Stomach smooth muscle (tissue), 2 donors: Measurements from ENCODE around the gene ARPP21.

ENCODE experiments used
- H3K27ac ChIP-seq: one replicate; pipeline ENCODE4 v1.7.0; 2013; ENCODE audit warnings: mild to moderate bottlenecking, low read length, inconsistent platforms
- H3K27me3 ChIP-seq, 2 donors: one replicate each; pipeline ENCODE4 v1.7.0; 2013; ENCODE audit warnings: low read length in 2 of 2; ENCODE audit not compliant: insufficient read depth in 2 of 2, control insufficient read depth in 1 of 2
- H3K36me3 ChIP-seq, 2 donors: one replicate each; pipeline ENCODE4 v1.7.0; 2013; ENCODE audit warnings: low read length in 2 of 2; ENCODE audit not compliant: control insufficient read depth in 2 of 2, insufficient read depth in 2 of 2
- H3K4me1 ChIP-seq: one replicate; pipeline ENCODE4 v1.7.0; 2013; ENCODE audit warnings: low read length; ENCODE audit not compliant: control insufficient read depth, insufficient read depth
- H3K4me3 ChIP-seq, 2 donors: one replicate each; pipeline ENCODE4 v1.7.0; 2013; ENCODE audit warnings: low read length in 2 of 2
- H3K9ac ChIP-seq, 2 donors: one replicate each; pipeline ENCODE4 v1.7.0; 2013; ENCODE audit warnings: low read length in 2 of 2, mild to moderate bottlenecking in 1 of 2
- H3K9me3 ChIP-seq, 2 donors: one replicate each; pipeline ENCODE4 v1.7.0; 2013; ENCODE audit warnings: low read length in 2 of 2; ENCODE audit not compliant: control insufficient read depth in 2 of 2
- donor health status: healthy.
- donor health status: Pancreatic carcinoma.

The ARPP21 gene

DNA sequence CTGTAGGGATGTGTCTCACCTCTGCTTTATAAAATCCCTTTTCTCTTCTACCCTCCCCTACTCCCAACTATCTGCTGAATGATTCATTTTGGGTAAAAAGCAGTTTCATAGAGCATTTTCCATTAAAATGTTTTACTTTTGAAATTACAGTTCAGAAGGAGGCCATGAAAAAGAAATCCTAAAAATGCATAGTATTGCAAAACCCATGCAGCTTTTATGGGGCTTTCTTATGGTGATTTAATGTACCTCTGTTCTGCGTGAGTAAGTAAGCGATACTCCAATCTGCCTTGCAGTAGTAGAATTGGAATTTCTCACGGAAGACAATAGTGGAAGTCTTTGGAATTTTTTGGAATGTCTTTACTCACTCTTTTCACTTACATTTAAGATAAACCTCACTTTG, 111.9 kb downstream of the ARPP21 start:
- Histone ChIP-seq H3K27ac (no peak overlapping the region), H3K27me3 (no peaks in the 10 kb centered on the region), H3K9me3 (no peaks in the 10 kb centered on the region), H3K4me3 (no peak overlapping the region), H3K4me1 (no peaks in the 10 kb centered on the region), H3K9ac (no peak overlapping the region), H3K36me3 (no peaks in the 10 kb centered on the region)

DNA sequence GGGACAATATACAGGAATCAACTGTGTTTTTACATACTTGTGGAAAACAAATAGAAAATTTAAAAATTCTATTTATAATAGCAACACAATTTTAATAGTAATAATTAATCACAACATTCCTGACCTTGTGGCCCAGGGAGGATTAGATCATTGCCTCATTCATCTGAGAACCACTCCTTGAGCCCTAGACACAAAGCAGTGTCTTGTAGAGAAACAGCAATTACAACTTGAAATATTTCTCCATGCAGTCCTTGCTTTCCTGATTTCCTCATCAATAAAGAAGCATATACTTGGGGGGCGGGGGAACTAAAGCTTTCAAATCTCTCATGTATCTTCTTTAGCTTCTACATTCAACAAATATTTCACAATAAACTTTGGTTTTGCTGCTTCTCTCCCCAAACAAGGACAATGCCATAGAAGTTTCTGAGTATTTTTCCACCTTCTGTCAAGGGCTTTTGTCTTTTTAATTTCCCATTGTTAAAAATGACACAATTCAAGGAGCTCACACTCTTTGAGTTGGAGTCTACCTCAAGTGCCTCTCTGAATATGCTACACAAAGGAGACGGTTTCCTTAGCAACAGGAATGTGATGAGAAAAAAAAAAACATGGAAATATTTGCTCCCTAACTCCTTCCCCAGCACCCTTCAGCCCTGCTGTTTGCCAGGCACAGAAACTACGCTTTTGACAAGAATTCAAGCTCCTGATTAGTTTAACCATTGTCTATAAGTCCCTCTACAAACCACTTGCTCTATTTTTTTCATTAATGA, 118.8 kb downstream of the ARPP21 start:
- H3K9ac ChIP-seq = no peak overlapping the region
- H3K9me3 ChIP-seq = no peaks in the 10 kb centered on the region
- no peaks in the 10 kb centered on the region for H3K4me1 ChIP-seq
- no peaks in the 10 kb centered on the region for H3K36me3 ChIP-seq
- no peaks in the 10 kb centered on the region for H3K27me3 ChIP-seq
- H3K27ac ChIP-seq = no peak overlapping the region
- H3K4me3 ChIP-seq = no peak overlapping the region

- Histone ChIP-seq H3K27me3 (no peaks in the 10 kb centered on the region), H3K36me3 (no peaks in the 10 kb centered on the region), H3K27ac (no peak overlapping the region), H3K4me1 (no peaks in the 10 kb centered on the region), H3K9me3 (no peaks in the 10 kb centered on the region), H3K4me3 (no peak overlapping the region), H3K9ac (no peak overlapping the region)
These were observed 120.8 kb downstream of the ARPP21 start for GRCh38 chr3:35760146-35760545.

GRCh38 chr3:35761311-35761710, 122.0 kb downstream of the ARPP21 start:
- Histone ChIP-seq H3K9me3 (no peaks in the 10 kb centered on the region), H3K4me1 (no peaks in the 10 kb centered on the region), H3K4me3 (no peak overlapping the region), H3K36me3 (no peaks in the 10 kb centered on the region), H3K27me3 (no peaks in the 10 kb centered on the region), H3K27ac (no peak overlapping the region), H3K9ac (no peak overlapping the region)

DNA sequence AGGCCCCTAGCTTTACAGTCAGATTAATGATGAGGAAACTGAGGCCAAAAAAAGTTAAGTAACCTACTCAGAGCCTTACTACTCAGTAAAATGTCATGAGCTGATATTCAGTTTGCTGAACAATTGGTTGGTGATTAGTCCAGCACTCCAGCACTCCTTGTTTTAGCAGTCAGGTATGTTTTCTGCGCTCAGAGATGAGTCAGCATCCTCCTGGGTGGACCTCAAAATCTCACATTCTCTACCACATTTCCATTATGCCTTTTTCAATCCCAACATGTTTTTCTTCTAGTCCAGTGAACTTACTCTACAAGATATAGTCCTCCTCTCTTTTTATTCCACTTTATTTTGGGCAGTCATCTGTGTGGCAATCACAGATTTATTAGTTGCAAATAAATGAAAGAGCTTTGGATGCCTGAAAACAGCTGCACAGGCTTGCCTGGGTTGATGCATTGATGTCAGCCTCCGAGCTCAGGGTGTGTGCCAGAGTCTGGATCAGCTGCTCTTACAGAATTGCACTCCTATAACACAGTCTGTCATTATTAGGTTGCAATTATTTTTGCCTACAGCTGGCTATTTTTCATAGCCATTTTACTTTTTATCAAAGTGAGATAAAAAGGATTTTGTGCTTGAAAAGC, 133.2 kb downstream of the ARPP21 start:
- no peak overlapping the region for H3K27ac ChIP-seq

DNA sequence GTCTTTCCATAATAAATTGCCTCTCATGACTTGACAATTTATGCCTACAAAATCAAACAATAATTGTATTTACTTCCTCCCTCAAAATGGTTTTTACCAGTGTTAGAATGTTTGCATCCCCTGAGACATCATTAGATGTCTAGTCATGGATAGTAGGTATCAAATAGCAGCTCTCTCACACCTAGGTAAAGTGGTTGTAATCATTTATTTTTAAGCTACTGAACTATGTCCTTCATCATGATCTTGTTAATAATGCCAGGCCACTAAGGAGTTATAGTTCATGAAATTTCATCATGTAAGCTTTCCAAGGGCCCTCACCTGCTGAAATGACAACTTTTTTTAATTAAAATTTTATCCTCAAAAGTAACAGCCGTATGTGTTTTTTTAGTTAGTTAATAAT, 134.1 kb downstream of the ARPP21 start:
- Histone ChIP-seq H3K9me3 (no peaks in the 10 kb centered on the region), H3K27me3 (no peaks in the 10 kb centered on the region), H3K4me1 (no peaks in the 10 kb centered on the region), H3K4me3 (no peak overlapping the region), H3K9ac (no peak overlapping the region), H3K27ac (no peak overlapping the region), H3K36me3 (no peaks in the 10 kb centered on the region)

More for the DNA sequence above, 133.2 kb downstream of the ARPP21 start:
- no peaks in the 10 kb centered on the region for H3K4me1 ChIP-seq
- H3K36me3 ChIP-seq = no peaks in the 10 kb centered on the region
- no peak overlapping the region for H3K4me3 ChIP-seq
- H3K9ac ChIP-seq = no peak overlapping the region
- no peaks in the 10 kb centered on the region for H3K27me3 ChIP-seq
- H3K9me3 ChIP-seq = no peaks in the 10 kb centered on the region

GRCh38 chr3:35776346-35776745, 137.0 kb downstream of the ARPP21 start:
- H3K9ac ChIP-seq = no peak overlapping the region

GRCh38 chr3:35777065-35777464, 137.7 kb downstream of the ARPP21 start:
- H3K4me1 ChIP-seq = no peaks in the 10 kb centered on the region
- H3K4me3 ChIP-seq = no peak overlapping the region
- no peaks in the 10 kb centered on the region for H3K36me3 ChIP-seq
- no peak overlapping the region for H3K27ac ChIP-seq
- no peak overlapping the region for H3K9ac ChIP-seq
- H3K9me3 ChIP-seq = no peaks in the 10 kb centered on the region
- no peaks in the 10 kb centered on the region for H3K27me3 ChIP-seq

More at GRCh38 chr3:35776346-35776745, 137.0 kb downstream of the ARPP21 start:
- Histone ChIP-seq H3K4me1 (no peaks in the 10 kb centered on the region), H3K9me3 (no peaks in the 10 kb centered on the region), H3K4me3 (no peak overlapping the region), H3K36me3 (no peaks in the 10 kb centered on the region), H3K27ac (no peak overlapping the region), H3K27me3 (no peaks in the 10 kb centered on the region)

DNA sequence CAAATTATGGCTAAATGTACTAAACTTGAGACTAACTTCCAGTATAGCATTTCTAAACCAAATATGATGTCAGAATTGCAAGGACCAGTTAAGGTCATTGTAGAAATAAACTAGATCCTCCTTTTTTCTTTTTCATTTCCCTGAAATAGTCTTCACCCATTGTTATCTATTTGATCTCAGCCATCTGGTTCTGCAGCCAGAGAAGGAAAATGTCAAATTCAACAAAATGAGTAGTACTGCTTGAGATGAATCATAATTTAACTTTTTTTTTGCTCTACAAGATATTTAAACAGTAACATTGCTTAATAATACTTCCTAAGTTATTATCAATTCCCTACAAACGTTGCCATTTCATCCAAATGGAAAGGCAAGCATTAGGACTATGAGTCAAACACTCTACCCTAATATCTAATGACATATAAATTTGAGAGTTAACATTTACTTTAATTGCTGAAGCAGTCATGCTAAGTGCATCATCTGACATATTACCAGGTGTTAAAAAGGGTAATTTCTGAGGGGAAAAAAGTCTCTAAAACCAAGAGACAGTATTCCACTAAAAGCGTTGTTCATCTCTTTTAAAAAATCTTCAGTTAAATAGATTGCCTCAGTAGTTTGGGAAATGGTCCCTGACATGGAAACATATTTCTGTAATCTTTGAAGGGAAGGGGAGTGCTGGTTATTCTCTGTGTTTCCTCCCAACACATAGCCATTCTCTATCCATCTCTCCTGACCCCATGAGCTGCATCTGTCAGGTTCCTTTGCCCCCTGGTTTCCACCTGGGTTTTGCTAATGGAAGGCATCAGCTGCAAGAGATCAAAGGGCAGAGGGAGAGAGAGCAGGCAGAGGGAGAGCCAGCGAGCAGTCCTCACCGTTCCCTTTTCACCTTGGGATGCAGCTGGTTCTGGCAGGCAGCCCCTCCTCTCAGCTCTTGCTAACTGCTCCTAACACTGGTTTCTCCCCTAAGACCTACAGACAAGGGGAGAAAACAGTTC, 138.5 kb downstream of the ARPP21 start:
- H3K9ac ChIP-seq = no peak overlapping the region
- H3K9me3 ChIP-seq = no peaks in the 10 kb centered on the region
- no peak overlapping the region for H3K4me3 ChIP-seq
- H3K36me3 ChIP-seq = no peaks in the 10 kb centered on the region
- no peak overlapping the region for H3K27ac ChIP-seq
- no peaks in the 10 kb centered on the region for H3K4me1 ChIP-seq
- H3K27me3 ChIP-seq = no peaks in the 10 kb centered on the region

DNA sequence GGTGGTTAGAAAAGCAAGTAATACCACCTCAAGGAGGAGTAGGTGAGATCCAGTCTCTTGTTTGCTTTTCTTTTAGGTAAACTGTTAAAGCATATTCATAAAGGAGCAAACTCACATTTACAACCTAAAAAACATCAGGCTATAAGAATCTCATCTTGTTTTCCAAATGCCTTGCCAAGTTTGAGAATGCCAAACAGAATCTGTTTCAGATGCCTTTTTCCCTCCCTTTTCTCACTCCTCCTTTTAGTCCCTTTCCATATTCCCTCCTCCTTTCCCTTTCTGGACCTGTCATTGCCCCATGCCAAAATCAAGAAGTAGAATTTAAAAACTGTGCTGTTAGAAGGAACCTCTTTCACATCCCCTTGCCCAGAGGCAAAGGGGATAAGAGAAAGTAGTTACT, 140.3 kb downstream of the ARPP21 start:
- Histone ChIP-seq H3K4me1 (no peaks in the 10 kb centered on the region), H3K9me3 (no peaks in the 10 kb centered on the region), H3K4me3 (no peak overlapping the region), H3K36me3 (no peaks in the 10 kb centered on the region), H3K27me3 (no peaks in the 10 kb centered on the region), H3K9ac (no peak overlapping the region), H3K27ac (no peak overlapping the region)
